Measurements from ENCODE around the gene CDC42BPG.

The CDC42BPG gene

GRCh38 chr11:64801158-64801464 is 43.3 kb downstream of the CDC42BPG start:
- Histone ChIP-seq H3K27ac (peak overlapping the region in 1 of 2 donors; percentile 95), H3K4me3 (no peak overlapping the region)
- no peak for DNase-seq (ENCODE audit: low spot score)
- no peak for TF ChIP-seq CTCF (IDR thresholded peaks at IDR 0.05)

GRCh38 chr11:64800303-64801157 is 43.9 kb downstream of the CDC42BPG start:
- Histone ChIP-seq H3K27ac (peak overlapping the region in 1 of 2 donors; percentile 95), H3K4me3 (no peak overlapping the region)
- no peak for TF ChIP-seq CTCF (IDR thresholded peaks at IDR 0.05)
- no peak for DNase-seq (ENCODE audit: low spot score)

GRCh38 chr11:64799623-64800302 is 44.7 kb downstream of the CDC42BPG start:
- Histone ChIP-seq H3K4me3 (no peak overlapping the region), H3K27ac (no peak overlapping the region)
- TF ChIP-seq CTCF (IDR thresholded peaks at IDR 0.05), result no peak
- no peak for DNase-seq (ENCODE audit: low spot score)

DNA sequence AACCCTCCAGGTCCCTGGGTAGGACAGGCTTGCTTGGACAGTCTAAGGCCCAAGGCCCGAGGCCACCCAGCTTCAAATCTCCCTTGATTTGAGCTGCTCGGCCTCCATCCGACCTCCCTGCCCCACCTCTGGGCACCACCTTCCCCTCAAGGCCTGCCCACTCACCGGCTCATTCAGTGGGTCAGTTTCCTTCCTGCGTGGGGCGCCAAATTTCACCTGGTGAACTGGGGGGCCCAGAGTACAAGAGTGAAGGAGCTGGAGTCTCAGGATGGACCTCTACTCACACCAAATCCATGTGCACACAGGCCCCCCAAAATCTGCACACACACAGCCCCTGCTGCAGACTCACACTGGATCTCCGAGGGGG is 45.2 kb downstream of the CDC42BPG start:
- Histone ChIP-seq H3K4me3 (no peak overlapping the region), H3K27ac (no peak overlapping the region)
- no peak for TF ChIP-seq CTCF (IDR thresholded peaks at IDR 0.05)
- no peak for DNase-seq (ENCODE audit: low spot score)

GRCh38 chr11:64796757-64797541 is 47.5 kb downstream of the CDC42BPG start:
- H3K27ac ChIP-seq, result no peak overlapping the region
- H3K4me3 ChIP-seq, result no peak overlapping the region
- TF ChIP-seq CTCF (IDR thresholded peaks at IDR 0.05), result no peak
- DNase-seq (ENCODE audit: low spot score), result no peak

GRCh38 chr11:64796047-64796756 is 48.3 kb downstream of the CDC42BPG start:
- TF ChIP-seq CTCF (IDR thresholded peaks at IDR 0.05), result no peak
- no peak overlapping the region for H3K4me3 ChIP-seq
- DNase-seq (ENCODE audit: low spot score), result no peak
- H3K27ac ChIP-seq, result no peak overlapping the region

Measured in coronary artery (tissue), 2 donors.